BLaER1 treated with 17β-estradiol and CSF1 and Interleukin-3, amounts not matched to agents 10 nM and 100 nM (cell line): ENCODE data around the gene C6.

Source experiments
- H3K27ac ChIP-seq, 11 experiments: shearing (Covaris generic); formaldehyde crosslinking; 2 replicates each; pipeline ENCODE4 v1.8.1; 2022
- H3K27me3 ChIP-seq, 11 experiments: shearing (Covaris generic); formaldehyde crosslinking; 2 replicates each; pipeline ENCODE4 v1.8.1; 2022
- H3K36me3 ChIP-seq, 11 experiments: shearing (Covaris generic); formaldehyde crosslinking; 2 replicates each; pipeline ENCODE4 v1.8.1; 2022
- H3K4me1 ChIP-seq, 10 experiments: shearing (Covaris generic); formaldehyde crosslinking; 2 replicates each; pipeline ENCODE4 v1.8.1; 2022
- H3K4me2 ChIP-seq, 11 experiments: shearing (Covaris generic); formaldehyde crosslinking; 2 replicates each; pipeline ENCODE4 v1.8.1; 2022
- H3K4me3 ChIP-seq, 10 experiments: shearing (Covaris generic); formaldehyde crosslinking; 2 replicates each; pipeline ENCODE4 v1.8.1; 2022
- H3K9ac ChIP-seq, 11 experiments: shearing (Covaris generic); formaldehyde crosslinking; 2 replicates each; pipeline ENCODE4 v1.8.1; 2022
- H3K9me3 ChIP-seq, 11 experiments: shearing (Covaris generic); formaldehyde crosslinking; replicated peaks in 1 of 11; 2 replicates each; pipeline ENCODE4 v1.8.1; 2022
- H4K20me1 ChIP-seq, 11 experiments: shearing (Covaris generic); formaldehyde crosslinking; 2 replicates each; pipeline ENCODE4 v1.8.1; 2022
- Cebpa-rat ChIP-seq, 11 experiments: shearing (Covaris generic); IDR thresholded peaks; 2 replicates each; pipeline ENCODE4 v1.8.1; 2022

The C6 gene

DNA sequence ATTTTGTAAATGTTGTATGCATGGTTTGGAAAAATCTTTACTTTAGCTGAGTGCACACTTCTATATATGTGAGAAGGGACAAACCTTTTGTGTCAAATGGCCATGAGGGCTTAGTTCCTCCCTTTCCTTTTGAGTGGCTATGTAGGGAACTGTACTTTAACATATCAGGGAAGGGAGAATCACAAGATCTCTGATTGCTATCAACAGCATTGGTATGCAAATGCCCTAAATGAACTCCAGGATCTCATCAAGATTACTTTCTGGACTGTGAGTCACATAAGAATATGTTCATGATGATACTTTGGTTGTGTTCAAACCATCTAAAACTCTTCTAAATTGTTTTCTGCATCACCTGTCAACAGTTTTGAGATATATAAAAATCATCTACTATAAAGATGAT, 111.0 kb downstream of the C6 start:
- H3K36me3 ChIP-seq = no peaks in the 10 kb centered on the region
- peaks cover 0 to 12% (median 6%) of the 10 kb centered on the region in 10 experiments; a peak in 9 of 20 replicates for H3K4me1 ChIP-seq
- no peak for TF ChIP-seq Cebpa-rat (IDR thresholded peaks at IDR 0.05)
- H3K9me3 ChIP-seq = no peaks in the 10 kb centered on the region
- H3K27me3 ChIP-seq = no peaks in the 10 kb centered on the region
- no peak overlapping the region for H3K27ac ChIP-seq
- H4K20me1 ChIP-seq = no peaks in the 10 kb centered on the region
- H3K4me2 ChIP-seq = no peak overlapping the region
- H3K4me3 ChIP-seq = no peak overlapping the region
- H3K9ac ChIP-seq = no peak overlapping the region

GRCh38 chr5:41097642-41098041, 115.7 kb downstream of the C6 start:
- Histone ChIP-seq H3K4me1 (peaks cover 0 to 14% (median 6%) of the 10 kb centered on the region in 10 experiments; a peak in 9 of 20 replicates), H3K36me3 (no peaks in the 10 kb centered on the region), H3K4me2 (peak overlapping the region in 6 of 11 experiments; percentile 14 to 61 (median 32); a peak in 11 of 22 replicates), H3K27ac (no peak overlapping the region), H3K27me3 (no peaks in the 10 kb centered on the region), H3K9ac (no peak overlapping the region), H3K9me3 (no peaks in the 10 kb centered on the region), H3K4me3 (no peak overlapping the region), H4K20me1 (no peaks in the 10 kb centered on the region)
- no peak for TF ChIP-seq Cebpa-rat (IDR thresholded peaks at IDR 0.05)

GRCh38 chr5:41095324-41096101, 117.8 kb downstream of the C6 start:
- no peaks in the 10 kb centered on the region for H3K36me3 ChIP-seq
- no peak overlapping the region for H3K9ac ChIP-seq
- no peak for TF ChIP-seq Cebpa-rat (IDR thresholded peaks at IDR 0.05)
- no peak overlapping the region for H3K4me3 ChIP-seq
- no peak overlapping the region for H3K27ac ChIP-seq
- 0 out of 22 replicates have a peak, but pooled peaks cover 0 to 4% (median 0%) of the 10 kb centered on the region in 11 experiments for H3K9me3 ChIP-seq
- no peaks in the 10 kb centered on the region for H4K20me1 ChIP-seq
- no peaks in the 10 kb centered on the region for H3K27me3 ChIP-seq
- no peak overlapping the region for H3K4me2 ChIP-seq
- peaks cover 0 to 14% (median 6%) of the 10 kb centered on the region in 10 experiments; a peak in 9 of 20 replicates for H3K4me1 ChIP-seq

- Histone ChIP-seq H3K27me3 (no peaks in the 10 kb centered on the region), H3K9ac (no peak overlapping the region), H4K20me1 (no peaks in the 10 kb centered on the region), H3K4me2 (no peak overlapping the region), H3K9me3 (0 out of 22 replicates have a peak, but pooled peaks cover 0 to 4% (median 0%) of the 10 kb centered on the region in 11 experiments), H3K4me1 (peaks cover 0 to 14% (median 6%) of the 10 kb centered on the region in 10 experiments; a peak in 9 of 20 replicates), H3K27ac (no peak overlapping the region), H3K4me3 (no peak overlapping the region), H3K36me3 (no peaks in the 10 kb centered on the region)
- no peak for TF ChIP-seq Cebpa-rat (IDR thresholded peaks at IDR 0.05)
Measured at GRCh38 chr5:41094871-41095270, 118.5 kb downstream of the C6 start.

GRCh38 chr5:41093803-41094202, 119.5 kb downstream of the C6 start:
- TF ChIP-seq Cebpa-rat (IDR thresholded peaks at IDR 0.05) = no peak
- Histone ChIP-seq H3K36me3 (no peaks in the 10 kb centered on the region), H3K27me3 (no peaks in the 10 kb centered on the region), H3K27ac (no peak overlapping the region), H3K9me3 (0 out of 22 replicates have a peak, but pooled peaks cover 0 to 4% (median 0%) of the 10 kb centered on the region in 11 experiments), H3K9ac (no peak overlapping the region), H3K4me3 (no peak overlapping the region), H3K4me1 (peaks cover 0 to 14% (median 6%) of the 10 kb centered on the region in 10 experiments; a peak in 9 of 20 replicates), H3K4me2 (no peak overlapping the region), H4K20me1 (no peaks in the 10 kb centered on the region)
